Parathyroid adenoma (tissue), 2 donors: ENCODE data around the gene SMCR8.

Source experiments
- H2AFZ ChIP-seq: fragments of 300-600 bp; sonication (generic); one replicate; pipeline ENCODE4 v1.7.0; 2017; ENCODE audit warnings: antibody characterized with exemption, mild to moderate bottlenecking
- H3K27ac ChIP-seq: fragments of 300-600 bp; sonication (generic); one replicate; pipeline ENCODE4 v1.7.0; 2017
- H3K27me3 ChIP-seq: fragments of 300-600 bp; sonication (generic); one replicate; pipeline ENCODE4 v1.7.0; 2017; ENCODE audit warnings: low read length; ENCODE audit not compliant: control insufficient read depth, insufficient read depth
- H3K36me3 ChIP-seq: fragments of 300-600 bp; sonication (generic); one replicate; pipeline ENCODE4 v1.7.0; 2017; ENCODE audit warnings: low read length; ENCODE audit not compliant: control insufficient read depth, insufficient read depth
- H3K4me1 ChIP-seq: fragments of 300-600 bp; sonication (generic); one replicate; pipeline ENCODE4 v1.7.0; 2017; ENCODE audit warnings: control low read depth
- H3K4me2 ChIP-seq: fragments of 300-600 bp; sonication (generic); one replicate; pipeline ENCODE4 v1.7.0; 2017; ENCODE audit warnings: low read length
- H3K4me3 ChIP-seq: fragments of 300-600 bp; sonication (generic); one replicate; pipeline ENCODE4 v1.7.0; 2017; ENCODE audit warnings: low read depth, low read length
- H3K79me2 ChIP-seq: fragments of 300-600 bp; sonication (generic); one replicate; pipeline ENCODE4 v1.7.0; 2017; ENCODE audit warnings: control low read depth
- H3K9ac ChIP-seq: fragments of 300-600 bp; sonication (generic); one replicate; pipeline ENCODE4 v1.7.0; 2017; ENCODE audit warnings: mild to moderate bottlenecking
- H3K9me3 ChIP-seq: fragments of 300-600 bp; sonication (generic); one replicate; pipeline ENCODE4 v1.7.0; 2017; ENCODE audit warnings: low read length; ENCODE audit not compliant: control insufficient read depth
- CTCF ChIP-seq: fragments of 300-600 bp; sonication (generic); IDR thresholded peaks from one replicate; pipeline ENCODE4 v1.7.0; 2017; ENCODE audit warnings: antibody characterized with exemption, mild to moderate bottlenecking
- donor health status: primary hyperparathyroidism.

Gene SMCR8

GRCh38 chr17:18362698-18363100, 47.6 kb downstream of the SMCR8 start:
- peaks cover 19% of the 10 kb centered on the region for H3K4me1 ChIP-seq
- H3K36me3 ChIP-seq, result no peaks in the 10 kb centered on the region
- TF ChIP-seq CTCF, result peak; percentile 16
- H3K4me3 ChIP-seq, result peak overlapping the region; percentile 82
- H3K79me2 ChIP-seq, result peaks cover 24% of the 10 kb centered on the region
- H2AFZ ChIP-seq, result peak overlapping the region; percentile 89
- H3K9me3 ChIP-seq, result no peaks in the 10 kb centered on the region
- H3K4me2 ChIP-seq, result peak overlapping the region; percentile 94
- no peaks in the 10 kb centered on the region for H3K27me3 ChIP-seq
- peak overlapping the region; percentile 94 for H3K9ac ChIP-seq
- H3K27ac ChIP-seq, result peak overlapping the region; percentile 99

- H3K79me2 ChIP-seq, result peaks cover 24% of the 10 kb centered on the region
- H3K9me3 ChIP-seq, result no peaks in the 10 kb centered on the region
- H3K4me3 ChIP-seq, result peak within 1 kb of the TSS; percentile 82
- peak within 1 kb of the TSS; percentile 89 for H2AFZ ChIP-seq
- H3K36me3 ChIP-seq, result no peaks in the 10 kb centered on the region
- peak within 1 kb of the TSS; percentile 94 for H3K9ac ChIP-seq
- H3K4me2 ChIP-seq, result peak within 1 kb of the TSS; percentile 94
- H3K27ac ChIP-seq, result peak within 1 kb of the TSS; percentile 99
- H3K27me3 ChIP-seq, result no peaks in the 10 kb centered on the region
- H3K4me1 ChIP-seq, result peaks cover 19% of the 10 kb centered on the region
- no peak for TF ChIP-seq CTCF
Observed at GRCh38 chr17:18363101-18364049, 48.3 kb downstream of the SMCR8 start, which contains the start of gene SHMT1. SHMT1 (minus strand) TSS chr17:18363550; CDS start chr17:18355981, 7,569 bp downstream.

- no peak overlapping the region for H3K27ac ChIP-seq
Observed at GRCh38 chr17:18364166-18364565, 49.1 kb downstream of the SMCR8 start.

GRCh38 chr17:18368946-18369345, 53.9 kb downstream of the SMCR8 start:
- Histone ChIP-seq H3K79me2 (no peaks in the 10 kb centered on the region), H3K4me2 (no peak overlapping the region), H3K36me3 (no peaks in the 10 kb centered on the region)

More at GRCh38 chr17:18364166-18364565, 49.1 kb downstream of the SMCR8 start:
- H2AFZ ChIP-seq, result no peak overlapping the region
- no peak overlapping the region for H3K4me2 ChIP-seq
- H3K4me1 ChIP-seq, result peaks cover 19% of the 10 kb centered on the region
- H3K36me3 ChIP-seq, result no peaks in the 10 kb centered on the region
- TF ChIP-seq CTCF, result no peak
- H3K79me2 ChIP-seq, result peaks cover 20% of the 10 kb centered on the region
- H3K9ac ChIP-seq, result no peak overlapping the region
- no peak overlapping the region for H3K4me3 ChIP-seq
- no peaks in the 10 kb centered on the region for H3K27me3 ChIP-seq
- H3K9me3 ChIP-seq, result no peaks in the 10 kb centered on the region

More at GRCh38 chr17:18368946-18369345, 53.9 kb downstream of the SMCR8 start:
- Histone ChIP-seq H3K27me3 (no peaks in the 10 kb centered on the region), H3K27ac (no peak overlapping the region), H3K9ac (no peak overlapping the region), H2AFZ (no peak overlapping the region), H3K4me3 (no peak overlapping the region), H3K9me3 (no peaks in the 10 kb centered on the region), H3K4me1 (no peaks in the 10 kb centered on the region)
- TF ChIP-seq CTCF, result no peak
